Smooth muscle cell (in vitro differentiated cells): ENCODE data around the gene TLK1. TPM values are rescaled to one million over a fixed set of nuclear protein-coding genes. Genes with fewer than 3 reads are reported as not detected.
"Not testable (repeated sequence)": the region's sequence is repeated elsewhere in the genome, so short reads cannot be mapped to it uniquely, and the experiment has no call there.

Experiments used
- DNase-seq: peaks from one replicate; lab custom pipeline; 2025; ENCODE audit not compliant: unreplicated experiment; lab: John Stamatoyannopoulos, UW
- H2AFZ ChIP-seq: fragments of 200-600 bp; sonication (generic); 2 replicates; pipeline ENCODE4 v1.6.0; 2016; ENCODE audit warnings: antibody characterized with exemption, low read depth, mild to moderate bottlenecking
- H3F3A ChIP-seq: fragments of 200-600 bp; sonication (generic); 2 replicates; pipeline ENCODE4 v1.6.0; 2017; ENCODE audit warnings: antibody characterized with exemption, low read depth
- H3K27ac ChIP-seq: fragments of 200-600 bp; sonication (generic); 2 replicates; pipeline ENCODE4 v1.5.1; 2016; ENCODE audit warnings: low read depth, mild to moderate bottlenecking
- H3K27me3 ChIP-seq: fragments of 200-600 bp; sonication (generic); 2 replicates; pipeline ENCODE4 v1.6.1; 2016; ENCODE audit warnings: low read depth, mild to moderate bottlenecking
- H3K36me3 ChIP-seq: fragments of 200-600 bp; sonication (generic); 2 replicates; pipeline ENCODE4 v1.5.1; 2016; ENCODE audit warnings: low read depth
- H3K4me1 ChIP-seq: fragments of 200-600 bp; sonication (generic); 2 replicates; pipeline ENCODE4 v1.5.1; 2016; ENCODE audit warnings: low read depth
- H3K4me2 ChIP-seq: fragments of 200-600 bp; sonication (generic); 2 replicates; pipeline ENCODE4 v1.6.0; 2016; ENCODE audit warnings: mild to moderate bottlenecking
- H3K4me3 ChIP-seq: fragments of 200-600 bp; sonication (generic); 2 replicates; pipeline ENCODE4 v1.5.1; 2016; ENCODE audit warnings: mild to moderate bottlenecking
- H3K79me2 ChIP-seq: fragments of 200-600 bp; sonication (generic); 2 replicates; pipeline ENCODE4 v1.6.0; 2016; ENCODE audit warnings: low read depth, mild to moderate bottlenecking
- H3K9ac ChIP-seq: fragments of 200-600 bp; sonication (generic); 2 replicates; pipeline ENCODE4 v1.6.0; 2016; ENCODE audit warnings: low read depth
- H3K9me3 ChIP-seq: fragments of 200-600 bp; sonication (generic); replicated peaks from 2 replicates; pipeline ENCODE4 v1.5.1; 2016; ENCODE audit warnings: low read depth
- H4K20me1 ChIP-seq: fragments of 200-600 bp; sonication (generic); 2 replicates; pipeline ENCODE4 v1.6.0; 2016; ENCODE audit warnings: low read depth
- CTCF ChIP-seq: fragments of 200-600 bp; sonication (generic); IDR thresholded peaks from 2 replicates; pipeline ENCODE4 v1.5.1; 2017; ENCODE audit warnings: borderline replicate concordance, mild to moderate bottlenecking, antibody characterized with exemption; ENCODE audit not compliant: insufficient read depth, poor library complexity, severe bottlenecking
- WGBS: methylation state at CpG from one replicate; pipeline ENCODE4 v1.1.7; 2016; ENCODE audit warnings: low lambda C conversion rate; 5-methylcytosine and 5-hydroxymethylcytosine counted together
- polyA plus RNA-seq: library from polyadenylated mRNA; unstranded; fragments of >200 nt; fragmentation: Nextera tagmentation; extraction: Ambion mirVana; gene quantifications from 2 replicates; pipeline ENCODE4 v1.2.1, GENCODE V29; 2016
- total RNA-seq: library from RNA; depleted of rRNA; stranded (reverse); fragments of >200 nt; gene quantifications from 2 replicates; pipeline ENCODE4 v1.2.3, GENCODE V29; 2014

The TLK1 gene
- total and polyA plus RNA-seq, 2 experiments from 2014 or later, result 3.2 to 20.0 TPM

- H3F3A ChIP-seq, result no peaks in the 10 kb centered on the region
- peaks cover 53% of the 10 kb centered on the region for H4K20me1 ChIP-seq
- H3K4me3 ChIP-seq, result no peak overlapping the region
- H2AFZ ChIP-seq, result no peak overlapping the region
- no peaks in the 10 kb centered on the region for H3K27me3 ChIP-seq
- no peak overlapping the region for H3K9ac ChIP-seq
- no peaks in the 10 kb centered on the region for H3K4me1 ChIP-seq
- H3K36me3 ChIP-seq, result no peaks in the 10 kb centered on the region
- DNase-seq, result no peak
- peaks cover 54% of the 10 kb centered on the region for H3K79me2 ChIP-seq
- WGBS, result 94% methylated on average over 2 of the region's 2 CpGs
- no peak for TF ChIP-seq CTCF
- no peak overlapping the region for H3K4me2 ChIP-seq
- H3K27ac ChIP-seq, result no peak overlapping the region
- H3K9me3 ChIP-seq, result no peaks in the 10 kb centered on the region
Observed at GRCh38 chr2:171083451-171083850, 77.2 kb downstream of the TLK1 start.

GRCh38 chr2:171081649-171082111, 79.0 kb downstream of the TLK1 start:
- H3K4me1 ChIP-seq, result no peaks in the 10 kb centered on the region
- no peak overlapping the region for H3K9ac ChIP-seq
- no peak overlapping the region for H2AFZ ChIP-seq
- H4K20me1 ChIP-seq, result peaks cover 46% of the 10 kb centered on the region
- H3K27ac ChIP-seq, result no peak overlapping the region
- H3K27me3 ChIP-seq, result no peaks in the 10 kb centered on the region
- H3K36me3 ChIP-seq, result no peaks in the 10 kb centered on the region
- H3K9me3 ChIP-seq, result no peaks in the 10 kb centered on the region
- no peak for TF ChIP-seq CTCF
- H3K79me2 ChIP-seq, result peaks cover 46% of the 10 kb centered on the region
- H3K4me3 ChIP-seq, result no peak overlapping the region
- no peaks in the 10 kb centered on the region for H3F3A ChIP-seq
- H3K4me2 ChIP-seq, result no peak overlapping the region
- WGBS, result 94% methylated on average over 3 of the region's 3 CpGs
- DNase-seq, result no peak

GRCh38 chr2:171080607-171081006, 80.1 kb downstream of the TLK1 start:
- Histone ChIP-seq H3K4me2 (no peak overlapping the region), H3K9me3 (no peaks in the 10 kb centered on the region), H3K9ac (no peak overlapping the region), H3F3A (no peaks in the 10 kb centered on the region), H3K27me3 (no peaks in the 10 kb centered on the region), H3K79me2 (peaks cover 36% of the 10 kb centered on the region), H3K4me3 (no peak overlapping the region), H3K4me1 (no peaks in the 10 kb centered on the region), H3K27ac (no peak overlapping the region), H2AFZ (no peak overlapping the region), H3K36me3 (no peaks in the 10 kb centered on the region), H4K20me1 (peaks cover 38% of the 10 kb centered on the region)
- WGBS, result 97% methylated on average over 6 of the region's 6 CpGs
- TF ChIP-seq CTCF, result no peak
- DNase-seq, result no peak

- not testable (repeated sequence) for DNase-seq, H3K4me1 ChIP-seq, H3K9me3 ChIP-seq, H4K20me1 ChIP-seq, H3K36me3 ChIP-seq, H3K4me2 ChIP-seq, H3K27ac ChIP-seq, H2AFZ ChIP-seq, H3K9ac ChIP-seq, H3F3A ChIP-seq, H3K79me2 ChIP-seq, H3K4me3 ChIP-seq, H3K27me3 ChIP-seq
- WGBS, result 91% methylated on average over 7 of the region's 7 CpGs
Observed at GRCh38 chr2:171076422-171076821, 84.3 kb downstream of the TLK1 start.
